Activated naive CD4-positive, alpha-beta T cell treated with anti-CD3 and anti-CD28 coated beads, Interleukin-2, amount 50 U/mL, for 72 hours (primary cell): ENCODE measurements around the gene TTI1. TPM values are rescaled to one million over a fixed set of nuclear protein-coding genes. Genes with fewer than 3 reads are reported as not detected.
"Not testable (repeated sequence)": the region's sequence is repeated elsewhere in the genome, so short reads cannot be mapped to it uniquely, and the experiment has no call there.

Experiments
- ATAC-seq, 2 donors: fragments of 150-1000 bp; cut with Tn5 transposase; 2 replicates each; pipeline ENCODE4 v1.10.0; 2021; ENCODE audit warnings: mild to moderate bottlenecking in 2 of 2, moderate library complexity in 2 of 2
- DNase-seq, 2 donors: peaks; one replicate each; pipeline ENCODE4 v3.0.0; 2021 to 2022; ENCODE audit warnings: low spot score in 2 of 2
- H3K27ac Mint-ChIP-seq, 2 donors: one replicate each; pipeline ENCODE4 v1.8.0; 2022; ENCODE audit warnings: mild to moderate bottlenecking in 2 of 2, mixed read lengths in 2 of 2
- H3K36me3 Mint-ChIP-seq, 2 donors: one replicate each; pipeline ENCODE4 v1.8.0; 2022; ENCODE audit warnings: mixed read lengths in 2 of 2
- H3K9me3 Mint-ChIP-seq, 2 donors: one replicate each; pipeline ENCODE4 v1.8.0; 2022; ENCODE audit warnings: mixed read lengths in 2 of 2
- total RNA-seq, 2 donors: library from RNA; stranded (reverse); gene quantifications; one replicate each; pipeline ENCODE4 v1.2.3, GENCODE V29; 2022

Gene TTI1
- total RNA-seq, 2 donors from 2014 or later = 36.1 to 40.2 TPM

DNA sequence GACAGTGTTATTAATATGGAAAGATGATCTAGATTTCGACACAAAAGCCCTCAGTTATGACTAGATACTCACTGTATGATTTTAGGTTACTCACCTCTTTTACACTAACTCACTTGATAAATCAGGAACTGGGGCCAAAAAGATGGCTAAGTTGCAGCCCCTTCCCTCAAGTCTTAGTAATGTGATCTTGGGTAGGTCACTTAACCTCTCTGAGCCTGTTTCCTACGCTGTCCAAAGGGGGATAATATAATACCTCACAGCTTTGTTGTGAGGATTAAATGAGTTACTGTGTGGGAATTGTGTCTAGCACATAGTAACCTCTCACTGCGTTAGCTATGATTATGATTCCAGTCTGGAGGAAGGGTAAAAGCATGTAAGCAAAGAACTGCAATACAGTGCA lies 1.3 kb downstream of the TTI1 start:
- no peak for ATAC-seq
- peaks cover 0 to 3% of the 10 kb centered on the region in 2 donors for H3K9me3 Mint-ChIP-seq
- no peak for DNase-seq
- peak overlapping the region; percentile 12 to 97 for H3K27ac Mint-ChIP-seq
- H3K36me3 Mint-ChIP-seq = peaks cover 20 to 31% of the 10 kb centered on the region in 2 donors

DNA sequence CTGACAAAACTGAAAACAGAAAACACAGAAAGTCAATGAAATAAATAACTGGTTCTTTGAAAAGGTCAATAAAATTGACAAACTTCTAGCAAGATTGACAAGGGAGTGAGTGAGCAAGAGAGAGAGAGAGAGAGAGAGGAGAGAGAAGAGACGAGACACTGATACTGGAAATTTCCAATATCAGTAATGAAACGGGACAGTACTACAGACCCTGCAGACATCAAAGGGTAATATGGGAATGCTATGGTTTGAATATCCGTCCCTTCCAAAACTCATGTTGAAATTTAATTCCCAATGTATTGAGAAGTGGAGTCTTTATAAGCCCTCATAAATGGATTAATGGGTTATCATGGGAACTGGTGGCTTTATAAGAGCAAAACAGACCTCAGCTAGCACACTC lies 3.8 kb downstream of the TTI1 start:
- ATAC-seq (no peak), DNase-seq (no peak)
- Mint-ChIP-seq H3K27ac (peak overlapping the region in 1 of 2 donors; percentile 17), H3K36me3 (peaks cover 12 to 23% of the 10 kb centered on the region in 2 donors), H3K9me3 (peaks cover 0 to 3% of the 10 kb centered on the region in 2 donors)

DNA sequence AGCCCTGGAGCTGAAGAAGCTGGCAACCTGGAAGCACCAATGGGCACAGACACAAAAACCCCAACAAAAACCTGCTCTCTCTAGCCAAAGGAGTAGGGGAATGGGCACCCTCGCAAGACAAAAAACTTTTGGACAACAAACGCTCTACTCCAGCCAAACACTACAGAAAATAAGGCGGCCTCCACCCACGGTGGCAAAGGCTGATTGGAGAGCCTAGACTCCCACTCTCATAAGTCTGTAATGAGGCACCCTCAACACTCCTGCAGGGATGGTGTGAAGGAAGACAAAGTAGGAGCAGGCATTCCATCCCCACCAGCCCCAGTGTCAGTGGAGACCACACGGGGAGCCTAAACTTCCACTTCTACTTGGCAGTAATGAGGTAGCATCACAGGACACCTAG lies 8.8 kb downstream of the TTI1 start:
- H3K36me3 Mint-ChIP-seq = peaks cover 0 to 13% of the 10 kb centered on the region in 2 donors
- DNase-seq = no peak
- ATAC-seq = no peak
- H3K27ac Mint-ChIP-seq = no peak overlapping the region
- peaks cover 0 to 4% of the 10 kb centered on the region in 2 donors for H3K9me3 Mint-ChIP-seq

DNA sequence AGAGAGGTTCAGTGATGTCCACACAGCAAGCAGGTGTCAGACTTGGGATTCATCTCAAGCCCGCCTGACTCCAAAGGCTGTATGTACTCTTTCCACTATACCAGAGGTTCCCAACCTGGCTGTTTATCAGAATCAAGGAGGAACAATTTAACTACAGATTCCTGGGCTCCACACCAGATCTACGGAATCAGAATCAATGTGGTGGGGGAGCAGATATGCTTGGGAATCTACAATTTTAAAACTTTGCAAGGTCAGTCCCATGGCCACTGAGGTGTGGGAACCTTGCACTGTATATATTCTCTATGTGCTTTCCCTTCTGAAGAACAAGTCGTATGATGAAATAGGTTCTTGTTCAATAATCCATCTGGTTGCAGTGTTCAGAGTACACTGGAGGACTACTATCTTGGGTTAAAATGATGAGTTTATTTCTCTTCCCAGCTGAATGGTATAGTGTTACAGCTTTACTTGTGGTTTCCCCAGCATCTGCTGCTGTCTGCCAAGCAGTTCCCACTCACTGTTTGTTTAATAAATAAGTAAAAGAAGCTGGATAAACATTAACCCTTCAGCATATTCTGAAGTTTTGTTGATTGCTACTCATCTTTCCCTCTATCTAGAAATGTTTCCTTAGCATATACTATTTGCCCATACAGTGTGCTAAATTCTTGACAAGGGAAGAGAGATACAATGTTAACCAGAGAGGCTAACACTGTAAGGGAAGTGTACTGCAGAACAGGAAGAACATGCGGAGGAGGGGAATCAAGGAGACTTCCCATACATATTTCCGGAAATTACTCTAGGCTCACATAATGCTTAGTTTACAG lies 9.9 kb downstream of the TTI1 start:
- Mint-ChIP-seq H3K27ac (no peak overlapping the region), H3K9me3 (peaks cover 1 to 9% of the 10 kb centered on the region in 2 donors), H3K36me3 (peaks cover 10 to 17% of the 10 kb centered on the region in 2 donors)
- DNase-seq (no peak), ATAC-seq (no peak)

DNA sequence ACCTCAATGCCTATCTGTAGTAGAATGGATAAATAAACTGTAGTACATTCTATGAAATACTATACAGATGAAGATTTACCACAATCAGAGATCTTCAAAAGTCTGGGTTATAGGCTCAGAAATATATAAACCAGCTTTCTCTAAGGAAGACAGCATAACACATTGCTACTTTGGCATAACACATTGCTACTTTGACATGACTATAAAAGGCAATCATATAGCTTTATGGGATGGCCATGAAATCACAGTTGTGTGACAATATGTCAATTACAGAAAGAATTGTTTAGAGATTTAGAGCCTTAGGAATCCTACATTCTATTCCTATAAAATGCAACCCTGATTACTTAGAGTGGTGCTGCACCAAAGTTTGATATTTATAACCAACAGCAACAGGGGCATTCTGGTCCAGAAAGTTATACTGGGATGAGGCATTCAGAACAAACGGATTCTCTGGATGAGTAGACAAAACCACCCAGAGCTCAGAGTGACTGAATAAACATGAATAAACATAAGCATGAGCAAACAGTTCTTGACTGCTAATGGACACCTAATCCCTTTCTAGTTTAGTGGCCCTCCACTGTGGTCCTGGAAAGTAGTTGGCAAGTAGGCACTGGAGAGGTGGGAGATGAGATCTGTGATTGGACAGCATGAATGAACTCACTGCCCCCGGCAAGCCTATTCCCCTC lies 12.0 kb downstream of the TTI1 start:
- no peak overlapping the region for H3K27ac Mint-ChIP-seq
- peaks cover 4 to 13% of the 10 kb centered on the region in 2 donors for H3K9me3 Mint-ChIP-seq
- H3K36me3 Mint-ChIP-seq = peaks cover 28 to 38% of the 10 kb centered on the region in 2 donors
- ATAC-seq (peak in 1 of 2 donors; percentile 47), DNase-seq (no peak)

DNA sequence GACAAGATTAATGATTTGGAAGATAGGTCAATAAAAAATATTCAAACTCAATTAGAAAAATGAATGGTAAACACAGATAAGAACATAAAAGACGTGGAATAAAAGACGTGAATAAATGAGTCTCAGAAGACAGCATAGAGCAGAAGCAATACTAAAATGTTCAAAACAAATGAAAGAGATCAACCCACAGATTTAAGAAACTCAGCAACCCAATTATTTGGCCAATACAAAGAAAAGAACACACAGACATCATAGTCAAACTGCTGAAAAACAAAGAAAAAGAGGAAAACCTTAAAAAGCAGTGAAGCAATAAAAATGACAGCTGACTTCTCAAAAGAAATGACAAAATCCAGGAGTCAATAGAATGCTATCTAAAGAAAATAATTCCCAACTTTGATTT lies 14.9 kb downstream of the TTI1 start:
- DNase-seq (no peak), ATAC-seq (no peak)
- Mint-ChIP-seq H3K9me3 (peaks cover 4 to 13% of the 10 kb centered on the region in 2 donors), H3K36me3 (peaks cover 37 to 58% of the 10 kb centered on the region in 2 donors), H3K27ac (no peak overlapping the region)

DNA sequence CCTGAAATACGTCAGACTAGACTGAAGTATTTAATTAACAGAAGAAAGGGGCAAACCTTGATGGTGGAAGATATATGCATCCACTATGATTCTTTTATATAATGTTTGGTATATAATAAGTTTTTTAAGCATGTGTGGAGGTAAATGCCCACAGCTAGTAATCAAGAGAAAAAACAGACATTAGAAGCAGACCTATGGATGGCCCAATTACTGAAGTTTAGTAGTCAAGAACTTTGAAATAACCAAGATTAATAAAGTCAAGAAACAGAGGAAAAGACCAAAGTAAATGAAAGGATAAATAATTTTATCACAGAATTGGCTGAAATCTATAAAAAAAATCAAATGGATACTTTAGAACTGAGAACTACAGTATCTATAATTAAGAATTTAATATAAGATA lies 15.3 kb downstream of the TTI1 start:
- ATAC-seq = no peak
- Mint-ChIP-seq H3K36me3 (peaks cover 42 to 62% of the 10 kb centered on the region in 2 donors), H3K27ac (no peak overlapping the region), H3K9me3 (peaks cover 4 to 13% of the 10 kb centered on the region in 2 donors)
- DNase-seq = no peak

DNA sequence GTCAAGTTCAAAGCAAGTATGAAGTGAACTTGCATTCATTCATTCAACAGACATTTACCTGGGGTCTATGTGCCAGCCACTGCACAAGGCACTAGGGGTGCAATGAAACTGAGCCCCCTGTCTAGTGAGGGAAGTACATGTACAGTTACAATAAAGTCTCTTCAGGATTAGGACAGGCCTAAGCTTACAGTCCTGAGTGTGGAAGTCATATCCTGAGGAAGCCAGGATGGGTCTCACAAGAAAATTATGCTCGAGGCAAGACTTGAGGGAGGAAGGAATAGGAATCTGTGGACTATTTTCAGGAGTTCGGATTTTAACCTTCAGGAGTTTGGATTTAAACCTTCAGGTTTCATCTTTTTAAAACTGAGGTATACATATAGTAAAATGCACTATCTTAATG lies 19.4 kb downstream of the TTI1 start:
- peak overlapping the region in 1 of 2 donors; percentile 14 for H3K27ac Mint-ChIP-seq
- DNase-seq (no peak), ATAC-seq (no peak)
- peaks cover 4 to 6% of the 10 kb centered on the region in 2 donors for H3K9me3 Mint-ChIP-seq
- H3K36me3 Mint-ChIP-seq = peaks cover 47 to 69% of the 10 kb centered on the region in 2 donors

DNA sequence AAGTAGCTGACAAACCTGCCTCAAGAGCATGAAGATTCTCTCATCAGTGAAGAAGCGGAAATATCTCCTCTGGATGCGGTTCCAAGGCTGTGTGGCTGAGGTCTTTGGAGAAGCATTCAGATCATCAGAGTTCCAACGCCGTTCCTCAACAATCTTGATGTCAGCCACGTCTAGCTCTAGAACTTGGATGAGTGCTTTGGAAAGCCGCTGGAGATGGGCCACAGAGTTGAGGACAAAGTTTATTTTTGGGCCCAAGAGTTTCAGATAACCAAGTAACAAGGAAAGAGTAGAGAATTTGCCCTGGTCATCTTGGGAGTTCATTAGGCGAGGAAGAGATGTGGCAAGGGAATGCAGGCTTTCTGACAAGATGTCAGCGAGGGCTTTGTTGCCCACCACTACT lies 20.9 kb downstream of the TTI1 start:
- H3K36me3 Mint-ChIP-seq = peaks cover 33 to 59% of the 10 kb centered on the region in 2 donors

DNA sequence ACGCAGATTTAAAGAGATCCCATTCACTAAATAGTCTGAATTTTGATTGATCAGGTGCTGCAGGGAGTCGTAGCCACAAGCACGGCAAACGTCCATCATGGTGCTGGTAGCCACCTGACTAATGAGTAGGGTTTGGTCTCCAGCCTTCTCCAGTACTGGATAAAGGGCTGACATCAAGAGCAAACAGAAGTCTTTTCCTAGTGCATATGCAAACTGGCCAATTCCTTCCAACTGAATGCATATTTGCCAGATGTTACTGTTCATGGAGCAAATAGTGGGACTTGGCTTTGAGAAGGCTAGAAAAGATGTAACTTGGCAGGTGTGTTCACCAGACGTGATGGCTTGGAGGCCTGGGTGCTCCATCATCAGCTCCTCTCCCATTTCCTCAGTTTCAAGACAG lies 21.6 kb downstream of the TTI1 start:
- DNase-seq = no peak
- no peak for ATAC-seq
- Mint-ChIP-seq H3K27ac (no peak overlapping the region), H3K9me3 (no peaks in the 10 kb centered on the region), H3K36me3 (peaks cover 27 to 54% of the 10 kb centered on the region in 2 donors)

More for the DNA sequence above, 20.9 kb downstream of the TTI1 start:
- Mint-ChIP-seq H3K9me3 (no peaks in the 10 kb centered on the region), H3K27ac (peak overlapping the region in 1 of 2 donors; percentile 39)
- ATAC-seq = no peak
- no peak for DNase-seq

DNA sequence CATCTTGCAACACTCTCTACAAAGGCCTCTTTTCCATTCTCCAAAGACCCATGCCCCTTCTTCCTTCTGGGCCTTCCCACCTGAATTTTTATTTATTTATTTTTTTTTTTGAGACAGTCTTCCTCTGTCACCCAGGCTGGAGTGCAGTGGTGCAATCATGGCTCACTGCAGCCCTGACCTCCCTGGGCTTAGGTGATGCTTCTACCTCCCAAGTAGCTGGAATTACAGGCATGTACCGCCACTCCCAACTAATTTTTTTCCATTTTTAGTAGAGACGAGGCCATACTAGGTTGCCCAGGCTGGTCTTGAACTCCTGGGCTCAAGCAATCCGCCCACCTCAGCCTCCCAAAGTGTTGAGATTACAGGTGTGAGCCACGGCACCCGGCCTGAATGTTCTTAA lies 23.8 kb downstream of the TTI1 start:
- H3K9me3 Mint-ChIP-seq, ATAC-seq, DNase-seq: not testable (repeated sequence)
- H3K36me3 Mint-ChIP-seq = peaks cover 20 to 50% of the 10 kb centered on the region in 2 donors
- H3K27ac Mint-ChIP-seq = peak overlapping the region in 1 of 2 donors; percentile 12

DNA sequence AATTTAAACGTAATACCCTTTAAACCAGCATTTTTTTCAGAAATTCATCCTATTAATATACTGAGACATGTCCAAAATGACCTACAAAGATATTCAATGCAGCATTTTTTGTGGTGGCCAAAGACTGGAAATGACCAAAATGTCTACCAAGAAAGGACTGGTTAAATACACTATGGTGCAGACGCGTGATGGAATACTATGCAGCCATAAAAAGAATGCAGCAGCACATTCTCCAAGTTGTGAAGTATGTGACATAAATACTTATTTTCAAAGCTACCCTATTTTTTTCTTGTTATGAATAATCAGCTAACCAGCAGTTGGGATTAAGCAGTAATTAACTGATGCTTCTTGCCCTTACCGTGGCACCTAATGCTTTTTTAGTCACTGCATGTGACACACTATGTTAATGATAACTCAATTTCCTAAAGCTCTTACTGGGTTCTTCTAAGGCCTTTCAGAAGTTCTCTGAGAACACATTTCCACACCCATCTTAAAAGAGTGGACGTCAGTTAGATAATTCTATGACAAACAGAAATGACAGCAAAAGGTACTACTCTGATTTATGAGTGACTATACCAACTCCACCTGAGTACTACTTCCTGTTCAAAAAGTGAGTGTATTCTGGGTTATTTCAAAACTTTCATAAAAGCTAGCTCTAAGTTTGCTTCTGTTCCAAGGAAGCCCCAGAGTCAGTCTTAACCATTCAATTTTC lies 24.9 kb downstream of the TTI1 start:
- peak in 1 of 2 donors; percentile 28 for ATAC-seq
- peak overlapping the region; percentile 18 to 68 for H3K27ac Mint-ChIP-seq
- H3K9me3 Mint-ChIP-seq = no peaks in the 10 kb centered on the region
- DNase-seq = no peak
- peaks cover 15 to 44% of the 10 kb centered on the region in 2 donors for H3K36me3 Mint-ChIP-seq

DNA sequence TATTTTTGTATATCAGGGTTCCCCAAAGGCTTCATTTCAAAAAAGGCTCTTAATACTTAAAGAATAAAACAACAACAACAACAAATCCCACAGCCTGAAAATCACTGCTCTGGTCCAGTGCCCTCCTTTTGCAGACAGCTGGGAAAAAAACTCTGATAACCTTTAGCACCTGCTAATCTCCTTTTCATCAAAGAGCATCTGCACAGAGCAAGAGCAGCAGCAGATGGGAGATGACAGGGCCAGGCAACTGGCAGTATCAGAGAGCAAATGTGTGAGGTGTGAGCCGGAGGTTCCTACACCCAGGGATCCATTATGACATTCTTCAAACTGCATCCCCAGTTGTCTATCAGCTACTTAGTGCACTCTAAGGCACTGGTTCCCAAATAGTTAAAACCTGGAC lies 25.7 kb downstream of the TTI1 start:
- DNase-seq = no peak
- Mint-ChIP-seq H3K27ac (peak overlapping the region in 1 of 2 donors; percentile 66), H3K36me3 (peaks cover 8 to 37% of the 10 kb centered on the region in 2 donors), H3K9me3 (no peaks in the 10 kb centered on the region)
- no peak for ATAC-seq

DNA sequence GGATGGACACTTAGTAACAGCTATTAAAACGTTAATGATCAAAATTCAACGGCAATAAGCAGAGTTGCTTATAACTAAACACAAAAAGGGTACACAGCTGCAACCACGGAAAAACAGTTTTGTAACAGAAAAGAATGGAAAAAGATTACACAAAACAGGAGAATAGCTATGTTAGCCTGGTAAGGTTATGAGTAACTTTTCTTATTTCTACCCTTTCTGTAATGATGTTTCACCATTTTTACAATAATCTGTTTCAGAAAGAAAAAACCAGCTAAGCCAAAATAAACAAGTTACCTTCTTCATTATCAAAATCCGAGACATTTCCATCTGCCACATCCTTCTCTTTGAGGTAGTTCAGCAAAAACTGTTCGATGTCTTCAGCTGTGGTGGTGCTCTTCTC lies 27.4 kb downstream of the TTI1 start:
- ATAC-seq (peak in 1 of 2 donors; percentile 52), DNase-seq (no peak)
- H3K27ac Mint-ChIP-seq = peak overlapping the region in 1 of 2 donors; percentile 69
- peaks cover 0 to 36% of the 10 kb centered on the region in 2 donors for H3K36me3 Mint-ChIP-seq
- no peaks in the 10 kb centered on the region for H3K9me3 Mint-ChIP-seq

DNA sequence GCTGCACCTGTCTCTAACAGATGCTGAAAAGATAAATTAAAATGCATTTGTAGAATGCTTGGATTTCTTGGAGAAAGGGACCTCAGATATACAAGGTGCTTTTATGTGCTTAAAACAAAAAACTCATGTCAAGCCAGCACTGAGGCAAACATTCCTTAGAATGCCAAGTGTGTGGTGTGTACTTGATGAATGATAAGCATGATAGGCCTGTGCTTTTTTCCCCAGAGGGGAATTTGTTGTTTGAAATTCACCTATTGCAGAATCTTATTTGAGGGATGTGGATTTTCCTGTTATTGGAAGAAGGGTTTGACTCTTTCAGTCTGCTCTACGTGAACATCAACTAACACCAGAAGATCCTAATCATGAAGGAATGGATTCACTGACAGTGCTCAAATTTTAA lies 28.8 kb downstream of the TTI1 start:
- DNase-seq (no peak), ATAC-seq (no peak)
- H3K9me3 Mint-ChIP-seq = no peaks in the 10 kb centered on the region
- peaks cover 10 to 48% of the 10 kb centered on the region in 2 donors for H3K36me3 Mint-ChIP-seq
- no peak overlapping the region for H3K27ac Mint-ChIP-seq

DNA sequence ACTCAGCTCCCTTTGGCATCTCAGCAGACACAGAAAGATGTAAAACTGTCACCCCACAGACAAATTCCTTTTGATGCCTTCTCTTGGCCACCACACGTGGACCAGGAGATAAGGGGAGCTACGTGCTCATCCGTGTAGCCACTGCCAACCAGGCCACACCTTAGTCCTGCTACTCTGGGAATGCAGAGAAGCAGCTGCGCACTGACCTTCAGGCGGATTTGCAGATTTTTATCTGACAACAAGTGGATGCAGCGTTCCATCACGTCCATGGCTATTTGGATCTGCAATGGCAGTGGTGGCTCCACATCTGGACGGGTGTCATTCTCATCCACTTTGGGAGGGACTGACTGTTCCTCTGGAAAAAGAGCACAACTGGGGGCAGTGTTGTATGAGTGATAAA lies 30.8 kb downstream of the TTI1 start:
- ATAC-seq (no peak), DNase-seq (no peak)
- no peaks in the 10 kb centered on the region for H3K9me3 Mint-ChIP-seq
- H3K36me3 Mint-ChIP-seq = peaks cover 21 to 44% of the 10 kb centered on the region in 2 donors
- H3K27ac Mint-ChIP-seq = peak overlapping the region in 1 of 2 donors; percentile 81

DNA sequence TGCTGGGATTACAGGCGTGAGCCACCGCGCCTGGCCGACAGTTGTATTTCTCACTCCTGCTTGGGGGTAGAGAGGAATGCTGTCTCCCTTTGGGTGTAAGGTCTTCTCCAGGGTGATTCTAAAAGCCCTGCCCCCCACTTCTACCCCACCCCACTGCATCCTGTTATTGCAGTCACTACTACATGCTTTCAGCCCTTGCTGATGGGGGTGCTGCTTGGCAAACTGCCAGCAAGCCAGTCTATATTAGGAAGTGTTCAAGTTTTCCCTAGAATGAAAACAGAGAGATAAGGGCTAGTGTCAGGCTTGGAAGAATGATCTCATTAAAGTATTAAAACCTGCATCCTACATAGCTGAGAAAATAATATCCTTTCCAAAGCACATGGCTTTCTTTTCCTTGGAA lies 31.3 kb downstream of the TTI1 start:
- ATAC-seq = no peak
- Mint-ChIP-seq H3K36me3 (peaks cover 21 to 44% of the 10 kb centered on the region in 2 donors), H3K9me3 (no peaks in the 10 kb centered on the region), H3K27ac (peak overlapping the region in 1 of 2 donors; percentile 81)
- DNase-seq = no peak
